ENCODE data around the gene NEIL1. TPM values are rescaled to one million over a fixed set of nuclear protein-coding genes. Genes with fewer than 3 reads are reported as not detected.

The NEIL1 gene
- total RNA-seq, 1 donor from 2014 or later = 8.2 TPM

DNA sequence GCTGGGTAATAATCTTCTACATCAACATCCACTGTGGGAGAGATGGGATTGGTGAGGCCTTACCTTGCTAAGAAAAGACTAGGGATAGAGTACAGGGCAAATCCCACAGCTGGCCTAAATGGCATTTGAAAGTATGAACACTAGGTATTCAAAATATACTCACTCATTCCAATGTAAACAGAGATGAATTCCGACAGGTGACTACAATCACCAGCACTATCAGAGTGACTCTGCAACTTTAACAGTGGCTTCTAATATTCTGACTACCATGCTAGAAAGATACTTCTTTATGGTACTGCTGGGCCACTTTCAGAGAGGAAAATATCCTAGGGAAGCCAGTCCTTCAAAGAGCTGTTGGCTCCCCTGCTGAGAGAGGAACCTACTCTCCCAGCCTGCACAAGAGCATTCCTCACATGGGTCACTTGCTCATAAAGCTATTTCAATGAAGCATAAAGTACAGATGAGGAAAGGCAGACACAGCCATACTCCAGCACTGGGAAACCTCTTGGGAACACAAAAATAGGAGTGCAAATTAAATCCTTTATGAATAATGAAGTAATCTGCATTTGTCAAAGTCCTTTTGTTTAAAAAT, 43.0 kb downstream of the NEIL1 start:
- Histone ChIP-seq H3K27ac (replicated peaks) (no peak overlapping the region), H3K4me1 (peaks cover 18% of the 10 kb centered on the region), H3K36me3 (peaks cover 90% of the 10 kb centered on the region), H3K9me3 (replicated peaks) (no peaks in the 10 kb centered on the region), H3K4me3 (no peak overlapping the region), H3K27me3 (ENCODE audit: low read depth) (no peaks in the 10 kb centered on the region)
- TF ChIP-seq, protein P1, sequence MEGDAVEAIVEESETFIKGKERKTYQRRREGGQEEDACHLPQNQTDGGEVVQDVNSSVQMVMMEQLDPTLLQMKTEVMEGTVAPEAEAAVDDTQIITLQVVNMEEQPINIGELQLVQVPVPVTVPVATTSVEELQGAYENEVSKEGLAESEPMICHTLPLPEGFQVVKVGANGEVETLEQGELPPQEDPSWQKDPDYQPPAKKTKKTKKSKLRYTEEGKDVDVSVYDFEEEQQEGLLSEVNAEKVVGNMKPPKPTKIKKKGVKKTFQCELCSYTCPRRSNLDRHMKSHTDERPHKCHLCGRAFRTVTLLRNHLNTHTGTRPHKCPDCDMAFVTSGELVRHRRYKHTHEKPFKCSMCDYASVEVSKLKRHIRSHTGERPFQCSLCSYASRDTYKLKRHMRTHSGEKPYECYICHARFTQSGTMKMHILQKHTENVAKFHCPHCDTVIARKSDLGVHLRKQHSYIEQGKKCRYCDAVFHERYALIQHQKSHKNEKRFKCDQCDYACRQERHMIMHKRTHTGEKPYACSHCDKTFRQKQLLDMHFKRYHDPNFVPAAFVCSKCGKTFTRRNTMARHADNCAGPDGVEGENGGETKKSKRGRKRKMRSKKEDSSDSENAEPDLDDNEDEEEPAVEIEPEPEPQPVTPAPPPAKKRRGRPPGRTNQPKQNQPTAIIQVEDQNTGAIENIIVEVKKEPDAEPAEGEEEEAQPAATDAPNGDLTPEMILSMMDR (IDR thresholded peaks at IDR 0.05; ENCODE audit: borderline replicate concordance) = no peak
- intact Hi-C loops (cut with micrococcal nuclease) = no loop called here
- DNase-seq = no peak

DNA sequence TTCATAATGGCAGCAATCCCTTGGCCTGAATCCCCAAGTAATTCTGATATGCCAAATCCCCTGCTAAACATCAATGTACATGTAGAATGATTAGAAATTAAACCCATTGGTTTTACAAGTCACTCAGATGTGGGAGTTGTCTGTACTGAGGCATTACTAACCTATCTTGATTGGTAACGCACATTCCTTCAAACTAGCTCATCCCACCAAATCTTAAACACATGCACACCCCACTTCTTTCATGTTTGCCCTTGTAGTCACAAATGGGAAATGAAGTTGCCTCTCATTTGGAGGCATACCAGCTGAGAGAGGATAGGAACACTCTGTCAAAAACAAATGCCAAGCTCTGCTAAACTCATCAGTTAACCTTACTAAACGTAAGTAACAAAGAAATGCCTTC, 50.7 kb downstream of the NEIL1 start:
- H3K4me1 ChIP-seq = no peaks in the 10 kb centered on the region
- intact Hi-C loops (cut with micrococcal nuclease) = no loop called here
- TF ChIP-seq, protein P1 (IDR thresholded peaks at IDR 0.05; ENCODE audit: borderline replicate concordance) = no peak
- no peaks in the 10 kb centered on the region for H3K27me3 ChIP-seq (ENCODE audit: low read depth)
- H3K9me3 ChIP-seq (replicated peaks) = no peaks in the 10 kb centered on the region
- no peak for DNase-seq
- H3K36me3 ChIP-seq = peaks cover 95% of the 10 kb centered on the region
- H3K4me3 ChIP-seq = no peak overlapping the region
- H3K27ac ChIP-seq (replicated peaks) = no peak overlapping the region

DNA sequence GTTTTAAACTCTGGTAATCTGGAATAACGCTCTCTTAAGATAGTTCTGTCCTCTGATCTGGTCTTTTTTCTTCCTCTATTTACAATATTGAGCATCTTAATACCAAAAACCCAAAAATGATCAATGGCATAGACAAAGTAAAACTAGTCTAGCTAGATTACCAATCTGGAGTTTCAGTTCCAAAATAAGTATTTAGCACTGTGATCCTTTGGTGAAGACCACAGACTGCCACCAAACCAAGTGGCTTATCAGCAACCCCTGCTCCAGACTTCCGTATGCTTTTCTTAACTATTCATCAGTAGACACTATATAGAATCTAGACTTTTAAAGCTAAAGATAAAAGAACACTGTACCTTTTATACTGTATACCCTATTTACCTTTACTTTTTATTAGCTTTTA, 57.1 kb downstream of the NEIL1 start:
- intact Hi-C loops (cut with micrococcal nuclease) = no loop called here
- H3K4me3 ChIP-seq = no peak overlapping the region
- no peaks in the 10 kb centered on the region for H3K27me3 ChIP-seq (ENCODE audit: low read depth)
- H3K36me3 ChIP-seq = peaks cover 96% of the 10 kb centered on the region
- H3K9me3 ChIP-seq (replicated peaks) = no peaks in the 10 kb centered on the region
- no peak overlapping the region for H3K27ac ChIP-seq (replicated peaks)
- no peaks in the 10 kb centered on the region for H3K4me1 ChIP-seq
- TF ChIP-seq, protein P1 (IDR thresholded peaks at IDR 0.05; ENCODE audit: borderline replicate concordance) = no peak
- no peak for DNase-seq

Small RNAs within 50 kb of the gene (microRNA-seq; reads per million reads assigned to microRNA genes)
- not detected for gene MIR631

Other genes with a start within 250 kb of the NEIL1 start
- 15.0 TPM for gene C15orf39, start 145.2 kb upstream of the NEIL1 start, total RNA-seq
- gene GOLGA6C, start 88.7 kb upstream of the NEIL1 start, total RNA-seq = not detected
- not detected for gene GOLGA6D, start 64.2 kb upstream of the NEIL1 start, total RNA-seq
- gene COMMD4, start 11.0 kb upstream of the NEIL1 start, total RNA-seq = 36.4 TPM
- 114 TPM for gene MAN2C1, start 21.6 kb downstream of the NEIL1 start, total RNA-seq
- gene SIN3A, start 104.7 kb downstream of the NEIL1 start, total RNA-seq = 28.0 TPM
- gene PTPN9, start 232.3 kb downstream of the NEIL1 start, total RNA-seq = 7.1 TPM

Data from left ventricle myocardium inferior (tissue), 1 donor.